ENCODE data around the gene ID2.

ID2 gene

GRCh38 chr2:8669157-8669817 is 12.6 kb upstream of the ID2 start:
- Histone ChIP-seq H3K36me3 (no peaks in the 10 kb centered on the region), H3K27me3 (no peaks in the 10 kb centered on the region), H3K4me3 (ENCODE audit: low read depth, low read length) (no peak overlapping the region), H3K9me3 (no peaks in the 10 kb centered on the region), H3K4me1 (no peaks in the 10 kb centered on the region)
- no peak for DNase-seq
- TF ChIP-seq CTCF (IDR thresholded peaks at IDR 0.05; ENCODE audit: low read depth, low read length), result no peak

- no peaks in the 10 kb centered on the region for H3K4me1 ChIP-seq
- H3K4me3 ChIP-seq (ENCODE audit: low read depth, low read length), result no peak overlapping the region
- no peaks in the 10 kb centered on the region for H3K27me3 ChIP-seq
- DNase-seq, result no peak
- no peak for TF ChIP-seq CTCF (IDR thresholded peaks at IDR 0.05; ENCODE audit: low read depth, low read length)
- H3K9me3 ChIP-seq, result no peaks in the 10 kb centered on the region
- H3K36me3 ChIP-seq, result no peaks in the 10 kb centered on the region
Observed at GRCh38 chr2:8670580-8670979, 11.3 kb upstream of the ID2 start.

GRCh38 chr2:8671176-8671575 is 10.7 kb upstream of the ID2 start:
- no peak for TF ChIP-seq CTCF (IDR thresholded peaks at IDR 0.05; ENCODE audit: low read depth, low read length)
- Histone ChIP-seq H3K36me3 (no peaks in the 10 kb centered on the region), H3K9me3 (no peaks in the 10 kb centered on the region)

GRCh38 chr2:8671802-8672201 is 10.1 kb upstream of the ID2 start:
- no peak for TF ChIP-seq CTCF (IDR thresholded peaks at IDR 0.05; ENCODE audit: low read depth, low read length)
- no peak for DNase-seq
- Histone ChIP-seq H3K4me3 (ENCODE audit: low read depth, low read length) (no peak overlapping the region), H3K36me3 (no peaks in the 10 kb centered on the region), H3K27me3 (no peaks in the 10 kb centered on the region), H3K9me3 (no peaks in the 10 kb centered on the region), H3K4me1 (no peaks in the 10 kb centered on the region; the same call in 1 of the 2 replicates)

More at GRCh38 chr2:8671176-8671575, 10.7 kb upstream of the ID2 start:
- no peak for DNase-seq
- Histone ChIP-seq H3K27me3 (no peaks in the 10 kb centered on the region), H3K4me3 (ENCODE audit: low read depth, low read length) (no peak overlapping the region), H3K4me1 (no peaks in the 10 kb centered on the region)

- Histone ChIP-seq H3K4me3 (ENCODE audit: low read depth, low read length) (no peak overlapping the region), H3K9me3 (no peaks in the 10 kb centered on the region), H3K27me3 (no peaks in the 10 kb centered on the region), H3K4me1 (no peaks in the 10 kb centered on the region; the same call in none of the 2 replicates), H3K36me3 (no peaks in the 10 kb centered on the region)
- TF ChIP-seq CTCF (IDR thresholded peaks at IDR 0.05; ENCODE audit: low read depth, low read length), result no peak
- DNase-seq, result no peak
Observed at GRCh38 chr2:8672940-8673339, 8.9 kb upstream of the ID2 start.

- Histone ChIP-seq H3K27me3 (no peaks in the 10 kb centered on the region), H3K4me1 (no peaks in the 10 kb centered on the region; the same call in none of the 2 replicates), H3K4me3 (ENCODE audit: low read depth, low read length) (no peak overlapping the region), H3K36me3 (no peaks in the 10 kb centered on the region), H3K9me3 (no peaks in the 10 kb centered on the region)
- no peak for TF ChIP-seq CTCF (IDR thresholded peaks at IDR 0.05; ENCODE audit: low read depth, low read length)
- no peak for DNase-seq
Observed at GRCh38 chr2:8673381-8673780, 8.5 kb upstream of the ID2 start.
